Neural cell (in vitro differentiated cells): ENCODE data around the gene PALMD.

Experiments used
- CTCF ChIP-seq: fragments of 450-650 bp; IDR thresholded peaks from 2 replicates; pipeline ENCODE4 v1.5.1; 2014; ENCODE audit warnings: antibody characterized with exemption, mild to moderate bottlenecking, moderate library complexity; ENCODE audit not compliant: poor library complexity, severe bottlenecking
- EP300 ChIP-seq: fragments of 450-650 bp; conservative IDR thresholded peaks from 2 replicates; pipeline ENCODE4 v1.6.1; 2014; ENCODE audit warnings: antibody characterized with exemption, mild to moderate bottlenecking, moderate library complexity; ENCODE audit not compliant: poor library complexity, severe bottlenecking
- EZH2 ChIP-seq: fragments of 200-600, 300-800 bp; shearing (Covaris generic), sonication (generic); IDR thresholded peaks from 2 replicates; pipeline ENCODE4 v1.6.1; 2014; ENCODE audit warnings: antibody characterized with exemption, low read length, borderline replicate concordance, mild to moderate bottlenecking; ENCODE audit not compliant: insufficient read depth, poor library complexity, severe bottlenecking
- MXI1 ChIP-seq: fragments of 450-650 bp; conservative IDR thresholded peaks from 2 replicates; pipeline ENCODE4 v1.6.1; 2014; ENCODE audit warnings: antibody characterized with exemption, mild to moderate bottlenecking; ENCODE audit not compliant: poor library complexity, severe bottlenecking
- POLR2AphosphoS5 ChIP-seq: IDR thresholded peaks from 2 replicates; pipeline ENCODE4 v1.6.1; 2012
- RAD21 ChIP-seq: fragments of 450-650 bp; conservative IDR thresholded peaks from 2 replicates; pipeline ENCODE4 v1.6.1; 2014; ENCODE audit warnings: antibody characterized with exemption, mild to moderate bottlenecking, moderate library complexity
- REST ChIP-seq: IDR thresholded peaks from 2 replicates; pipeline ENCODE4 v1.6.1; 2012; ENCODE audit warnings: borderline replicate concordance
- TAF1 ChIP-seq: IDR thresholded peaks from 2 replicates; pipeline ENCODE4 v1.6.1; 2012; ENCODE audit warnings: low read depth

- TF ChIP-seq RAD21 (no peak), CTCF (no peak), EZH2 (no peak), POLR2AphosphoS5 (no peak), MXI1 (no peak), TAF1 (no peak), EP300 (no peak), REST (no peak)
Measured at GRCh38 chr1:99601709-99602403, 44.1 kb upstream of the PALMD start.
